ENCODE measurements around the gene DCLRE1B.
A peak's percentile ranks its signal among the peaks of the same experiment; 100 is the strongest.

The DCLRE1B gene

DNA sequence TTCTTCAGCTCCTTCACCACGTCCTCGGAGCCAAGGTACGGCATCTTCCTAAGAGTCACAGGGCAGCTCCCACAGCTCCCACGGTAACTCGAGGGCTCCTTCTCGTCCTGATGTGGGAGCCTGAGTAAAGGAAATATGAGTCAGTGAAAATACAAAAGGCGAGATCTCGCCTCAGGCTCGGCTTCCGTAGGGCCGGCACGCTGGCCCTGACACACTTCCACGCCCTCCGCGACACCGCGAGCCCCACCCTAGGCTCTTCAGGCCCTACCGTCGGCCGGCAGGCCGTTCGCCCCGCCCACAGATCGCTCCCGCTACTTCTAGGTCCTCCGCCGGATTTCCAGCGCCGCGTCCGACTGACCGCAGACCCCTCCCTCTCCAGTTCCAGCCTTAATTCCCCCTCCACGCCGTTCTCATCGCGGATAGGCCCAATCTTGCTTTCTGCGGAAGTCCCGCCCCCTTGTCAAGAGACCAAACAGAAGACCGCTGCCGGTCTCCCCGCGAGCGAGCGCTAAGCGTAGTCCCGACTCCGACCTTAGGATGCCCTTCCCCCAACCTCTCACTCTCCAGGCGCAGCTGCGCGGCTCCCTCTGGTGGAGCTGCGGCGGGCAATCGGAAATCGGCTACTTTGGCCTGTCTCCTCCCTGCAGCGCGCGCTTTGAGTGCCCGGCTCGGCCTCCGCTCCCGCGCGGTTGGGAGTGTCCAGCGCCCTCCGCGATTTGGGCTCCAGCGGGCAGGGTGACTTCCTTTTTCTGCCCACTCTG is at the start of gene DCLRE1B, which contains the start of gene AP4B1:
Gene DCLRE1B (plus strand): TSS at position 653 of the 761 bp plus-strand sequence. CDS start 261 bp downstream, outside the sequence.
Gene AP4B1 (minus strand): TSS at position 126 of the 761 bp plus-strand sequence. CDS start 82 bp downstream, at position 44.
- peak; percentile 98 for DNase-seq (ENCODE audit: low spot score)

DNA sequence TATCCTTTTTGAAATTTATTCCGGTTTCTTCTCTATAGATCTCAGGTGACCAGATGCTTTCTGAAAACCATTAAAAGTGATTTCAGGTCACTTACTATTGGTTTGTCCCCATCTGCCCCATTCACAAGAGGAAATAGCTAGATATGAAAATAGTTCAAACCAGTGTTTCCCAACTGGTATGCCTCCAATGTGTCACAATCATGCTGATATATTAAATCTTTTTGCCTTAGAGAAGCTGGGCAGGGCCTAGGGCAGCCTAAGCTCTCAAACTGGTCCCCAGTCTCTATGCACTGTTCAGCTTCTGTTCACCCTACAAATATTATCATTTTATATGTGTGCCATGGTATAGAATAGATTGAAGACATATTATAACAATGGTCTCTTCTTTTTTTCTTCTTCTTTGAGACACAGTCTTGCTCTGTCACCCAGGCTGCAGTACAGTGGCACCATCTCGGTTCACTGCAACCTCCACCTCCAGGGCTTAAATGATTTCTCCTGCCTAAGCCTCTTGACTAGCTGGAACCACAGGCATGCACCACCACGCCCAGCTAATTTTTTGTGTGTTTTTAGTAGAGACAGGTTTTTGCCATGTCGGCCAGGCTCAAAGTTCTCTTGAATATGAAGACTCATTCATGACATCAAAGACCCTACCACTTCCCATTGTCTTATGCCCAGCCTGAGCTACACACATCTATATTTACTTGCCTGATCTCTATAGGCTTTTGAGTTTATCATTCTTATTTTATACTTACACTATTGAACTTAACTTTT is 49.3 kb upstream of the DCLRE1B start:
- DNase-seq (ENCODE audit: low spot score), result no peak

DNA sequence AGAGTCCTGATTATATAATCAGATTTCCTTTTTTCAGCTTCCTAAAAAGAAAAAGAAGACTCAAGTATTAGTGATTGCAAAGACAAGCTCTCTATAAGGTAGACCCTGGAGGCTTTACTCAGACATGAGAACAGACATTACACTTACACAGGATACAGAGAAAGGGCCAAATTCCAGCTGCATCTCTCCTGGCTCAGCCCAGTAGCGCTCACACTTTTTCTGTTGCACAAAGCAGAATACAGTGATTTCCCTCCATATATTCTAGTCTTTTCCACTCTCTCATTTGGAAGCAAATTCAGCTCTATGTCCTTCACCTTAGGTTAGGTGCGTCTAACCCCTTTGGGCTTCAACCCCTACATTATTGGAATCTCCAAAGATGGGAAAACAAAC is 48.7 kb upstream of the DCLRE1B start:
- no peak for DNase-seq (ENCODE audit: low spot score)

- DNase-seq (ENCODE audit: low spot score), result no peak
Observed at GRCh38 chr1:113857776-113858175, 47.4 kb upstream of the DCLRE1B start.

DNA sequence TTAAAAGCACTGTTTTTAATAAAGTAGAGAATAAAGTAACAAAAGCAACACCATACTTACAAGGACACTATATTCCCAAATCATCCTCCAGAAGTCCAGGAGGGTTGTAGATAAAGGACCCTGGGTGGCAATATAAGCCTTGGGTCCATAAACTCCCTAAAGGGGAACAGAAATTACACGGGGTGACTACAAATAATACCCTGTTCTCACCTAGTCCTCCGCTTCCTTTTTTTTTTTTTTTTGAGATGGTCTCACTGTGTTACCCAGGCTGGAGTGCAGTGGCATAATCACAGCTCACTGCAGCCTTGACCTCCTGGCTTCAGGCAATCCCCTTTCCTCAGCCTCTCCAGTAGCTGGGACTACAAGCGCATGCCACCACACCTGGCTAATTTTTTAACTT is 46.7 kb upstream of the DCLRE1B start:
- DNase-seq (ENCODE audit: low spot score), result no peak

DNA sequence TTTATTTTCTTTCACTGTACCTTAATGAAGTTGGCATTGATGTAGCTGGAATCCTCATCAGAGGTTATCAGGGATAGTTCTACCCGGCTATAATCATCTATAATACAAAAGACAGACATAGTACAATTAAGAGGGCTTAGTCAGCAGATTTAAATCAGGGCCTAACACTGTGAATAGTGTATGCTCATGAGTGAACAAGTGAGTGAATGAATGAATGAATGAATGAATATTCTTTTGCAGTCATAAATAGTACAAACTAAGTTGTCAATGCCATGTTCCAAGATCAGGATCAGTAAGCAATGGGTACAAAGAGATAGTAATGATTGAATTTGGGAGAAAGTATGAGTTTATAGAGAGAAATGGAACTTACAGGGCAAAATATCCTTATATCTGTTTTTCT is 46.1 kb upstream of the DCLRE1B start:
- DNase-seq (ENCODE audit: low spot score), result no peak

- DNase-seq (ENCODE audit: low spot score), result no peak
Observed at GRCh38 chr1:113859478-113860175, 45.5 kb upstream of the DCLRE1B start.

- DNase-seq (ENCODE audit: low spot score), result peak; percentile 57
Observed at GRCh38 chr1:113860891-113861290, 44.2 kb upstream of the DCLRE1B start.

- DNase-seq (ENCODE audit: low spot score), result no peak
Observed at GRCh38 chr1:113861641-113862040, 43.5 kb upstream of the DCLRE1B start.

GRCh38 chr1:113868387-113869083 is 36.6 kb upstream of the DCLRE1B start:
- peak; percentile 56 for DNase-seq (ENCODE audit: low spot score)

GRCh38 chr1:113870778-113871177 is 34.3 kb upstream of the DCLRE1B start:
- no peak for DNase-seq (ENCODE audit: low spot score)

DNA sequence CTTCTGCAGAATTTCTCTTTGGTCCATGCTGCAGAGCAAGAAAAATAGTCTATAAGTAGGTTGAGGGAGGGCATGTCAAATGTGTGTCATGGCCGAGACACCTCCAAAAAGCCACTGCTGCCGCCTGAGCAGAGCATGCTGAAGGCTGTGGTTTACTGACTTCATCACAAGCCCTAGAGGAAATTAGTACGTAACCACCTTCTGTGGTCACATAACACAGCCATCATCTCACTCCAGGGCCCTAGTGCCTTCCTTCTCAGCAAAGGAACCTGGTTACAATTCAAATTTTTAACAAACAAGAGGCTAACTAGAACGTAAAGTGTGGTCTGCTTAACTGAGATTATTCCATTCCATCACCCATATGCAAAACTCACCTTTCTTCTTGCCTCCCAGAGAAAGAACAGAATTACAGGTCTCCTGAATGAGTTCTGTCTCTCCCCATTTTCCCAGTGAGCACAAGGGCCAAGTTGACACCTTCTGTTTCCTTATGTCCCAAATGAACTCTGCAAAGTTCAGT is 33.5 kb upstream of the DCLRE1B start, which contains the start of gene PTPN22:
Gene PTPN22 (minus strand): TSS at position 116 of the 517 bp plus-strand sequence.
- peak; percentile 74 for DNase-seq (ENCODE audit: low spot score)

- DNase-seq (ENCODE audit: low spot score), result no peak
Observed at GRCh38 chr1:113872219-113872935, 32.7 kb upstream of the DCLRE1B start.

DNA sequence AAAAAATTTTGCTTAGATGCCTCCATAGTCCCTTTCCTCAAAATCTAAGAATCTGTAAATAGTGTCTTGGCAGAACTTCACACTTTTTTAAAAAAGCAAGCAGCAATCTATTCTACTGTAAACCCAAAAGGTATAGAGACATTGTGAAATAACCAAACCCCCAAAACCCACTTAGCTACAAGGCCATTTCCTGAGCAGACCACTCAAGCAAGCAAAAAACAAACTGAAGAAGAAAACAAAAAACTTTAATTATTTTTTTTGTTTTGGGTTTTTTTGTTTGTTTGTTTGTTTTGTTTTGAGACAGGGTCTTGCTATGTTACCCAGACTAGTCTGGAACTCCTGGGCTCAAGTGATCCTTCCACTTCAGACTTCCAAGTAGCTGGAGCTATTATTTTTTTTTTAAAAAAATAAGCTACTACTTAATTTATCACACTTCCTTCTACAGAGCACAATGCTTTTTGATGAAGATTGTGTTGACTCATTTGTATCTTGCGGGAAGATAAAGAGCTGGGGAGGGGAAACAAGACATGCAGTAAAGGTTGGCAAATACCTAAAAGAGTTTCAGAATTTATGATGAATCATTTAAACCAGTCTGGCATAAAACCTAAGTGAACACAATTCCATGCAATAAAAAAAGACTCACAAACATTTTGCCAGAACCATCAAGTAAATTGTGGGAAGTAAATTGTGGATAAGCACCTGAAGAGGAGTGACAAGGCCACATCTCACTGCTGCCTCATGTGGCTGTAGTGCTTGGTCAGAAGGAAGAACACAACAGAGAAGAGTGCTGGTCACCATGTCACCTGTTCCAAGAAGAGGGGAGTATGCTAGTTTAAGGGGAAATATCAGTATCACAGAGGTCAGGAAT is 30.9 kb upstream of the DCLRE1B start:
- no peak for DNase-seq (ENCODE audit: low spot score)

DNA sequence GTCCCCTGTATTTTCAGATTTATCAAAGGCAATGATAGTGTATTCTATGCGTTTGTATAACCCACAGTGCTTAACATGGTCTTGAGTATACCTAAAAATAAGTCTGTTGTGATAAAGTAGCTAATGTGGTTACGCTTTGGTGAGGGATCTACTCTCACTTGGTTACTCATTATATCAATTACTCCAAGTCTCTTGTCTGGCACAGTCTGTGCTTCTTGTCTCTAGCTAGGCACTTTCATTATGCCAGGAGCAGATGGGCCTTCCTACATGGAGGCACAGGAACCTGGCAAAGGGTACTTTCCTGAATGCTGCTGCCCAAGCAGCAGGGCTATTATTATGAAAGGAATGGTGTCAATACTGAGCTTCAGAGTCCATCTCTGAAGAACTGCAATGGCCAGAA is 29.4 kb upstream of the DCLRE1B start:
- DNase-seq (ENCODE audit: low spot score), result no peak

DNA sequence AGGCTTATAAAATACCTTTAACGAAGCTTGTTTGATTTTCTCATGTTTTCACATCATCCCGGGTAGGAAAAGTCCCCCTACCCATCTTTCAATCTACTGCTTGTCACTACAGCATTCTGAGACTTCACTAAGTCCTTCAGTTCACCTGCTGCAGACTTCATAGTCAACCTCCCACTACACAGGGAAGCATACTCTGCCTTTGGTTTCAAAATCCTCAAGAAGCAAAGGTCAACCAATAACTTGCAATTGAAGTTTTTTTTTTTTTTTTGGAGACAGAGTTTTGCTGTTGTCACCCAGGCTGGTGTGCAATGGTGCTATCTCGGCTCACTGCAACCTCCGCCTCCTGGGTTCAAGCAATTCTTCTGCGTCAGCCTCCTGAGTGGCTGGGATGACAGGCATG is 28.9 kb upstream of the DCLRE1B start:
- DNase-seq (ENCODE audit: low spot score), result no peak

- DNase-seq (ENCODE audit: low spot score), result no peak
Observed at GRCh38 chr1:113879739-113880038, 25.4 kb upstream of the DCLRE1B start.

- no peak for DNase-seq (ENCODE audit: low spot score)
Observed at GRCh38 chr1:113881661-113882060, 23.5 kb upstream of the DCLRE1B start.

- DNase-seq (ENCODE audit: low spot score), result no peak
Observed at GRCh38 chr1:113886417-113887401, 18.4 kb upstream of the DCLRE1B start.
